HL-60 (cell line): ENCODE measurements around the gene PTPRM.

Source experiments
- GABPA ChIP-seq: IDR thresholded peaks from 2 replicates; pipeline ENCODE4 v1.6.1; 2012; ENCODE audit warnings: low read depth
- SPI1 ChIP-seq: IDR thresholded peaks from 2 replicates; pipeline ENCODE4 v1.6.1; 2012; ENCODE audit warnings: low read depth, mild to moderate bottlenecking, borderline replicate concordance
- TF ChIP-seq, protein P1 (sequence below): IDR thresholded peaks from one replicate; pipeline ENCODE4 v1.5.1; 2011; ENCODE audit warnings: low read length, control low read depth, inconsistent platforms; ENCODE audit not compliant: insufficient read depth

DNA sequence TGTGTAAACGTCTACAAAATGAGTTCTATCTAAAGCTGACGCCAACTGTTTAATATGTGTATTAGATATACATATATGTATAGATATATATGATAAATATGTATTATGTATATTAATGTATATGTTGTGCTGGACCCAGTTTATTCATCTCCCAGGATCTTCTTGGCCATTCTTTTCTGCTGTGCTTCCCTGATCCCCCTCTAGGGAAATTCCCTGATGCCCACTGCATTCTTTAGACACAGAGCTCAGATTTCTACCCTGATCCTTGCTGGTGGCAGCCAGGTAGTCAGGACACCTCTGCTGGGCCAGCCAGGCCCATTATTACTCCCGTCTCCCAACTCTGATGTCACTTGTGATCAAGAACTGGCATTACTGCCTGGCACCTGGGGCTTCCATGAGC, 292.0 kb downstream of the PTPRM start:
- TF ChIP-seq, protein P1, sequence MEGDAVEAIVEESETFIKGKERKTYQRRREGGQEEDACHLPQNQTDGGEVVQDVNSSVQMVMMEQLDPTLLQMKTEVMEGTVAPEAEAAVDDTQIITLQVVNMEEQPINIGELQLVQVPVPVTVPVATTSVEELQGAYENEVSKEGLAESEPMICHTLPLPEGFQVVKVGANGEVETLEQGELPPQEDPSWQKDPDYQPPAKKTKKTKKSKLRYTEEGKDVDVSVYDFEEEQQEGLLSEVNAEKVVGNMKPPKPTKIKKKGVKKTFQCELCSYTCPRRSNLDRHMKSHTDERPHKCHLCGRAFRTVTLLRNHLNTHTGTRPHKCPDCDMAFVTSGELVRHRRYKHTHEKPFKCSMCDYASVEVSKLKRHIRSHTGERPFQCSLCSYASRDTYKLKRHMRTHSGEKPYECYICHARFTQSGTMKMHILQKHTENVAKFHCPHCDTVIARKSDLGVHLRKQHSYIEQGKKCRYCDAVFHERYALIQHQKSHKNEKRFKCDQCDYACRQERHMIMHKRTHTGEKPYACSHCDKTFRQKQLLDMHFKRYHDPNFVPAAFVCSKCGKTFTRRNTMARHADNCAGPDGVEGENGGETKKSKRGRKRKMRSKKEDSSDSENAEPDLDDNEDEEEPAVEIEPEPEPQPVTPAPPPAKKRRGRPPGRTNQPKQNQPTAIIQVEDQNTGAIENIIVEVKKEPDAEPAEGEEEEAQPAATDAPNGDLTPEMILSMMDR: no peak
- TF ChIP-seq GABPA (no peak), SPI1 (no peak)
